GM19240 (cell line): ENCODE measurements around the gene APCDD1.

ENCODE experiments used
- DNase-seq: peaks from one replicate; pipeline ENCODE4 v3.0.0; 2011; ENCODE audit warnings: low spot score; ENCODE audit not compliant: insufficient read length

Gene APCDD1

GRCh38 chr18:10453806-10454680, at the start of gene APCDD1:
Gene APCDD1 (plus strand): TSS chr18:10454635. CDS start chr18:10454982, 347 bp downstream.
- DNase-seq, result no peak

- DNase-seq, result no peak
These were observed 49.4 kb upstream of the APCDD1 start for GRCh38 chr18:10405014-10405493.

GRCh38 chr18:10405816-10406663, 48.4 kb upstream of the APCDD1 start:
- DNase-seq, result no peak

GRCh38 chr18:10408131-10408530, 46.3 kb upstream of the APCDD1 start:
- no peak for DNase-seq

GRCh38 chr18:10409041-10409440, 45.4 kb upstream of the APCDD1 start:
- DNase-seq, result no peak

- DNase-seq, result no peak
These were observed 43.7 kb upstream of the APCDD1 start for GRCh38 chr18:10410472-10411308.

- DNase-seq, result no peak
These were observed 41.5 kb upstream of the APCDD1 start for GRCh38 chr18:10412933-10413332.

- no peak for DNase-seq
These were observed 40.7 kb upstream of the APCDD1 start for GRCh38 chr18:10413722-10414121.

GRCh38 chr18:10414293-10414842, 40.1 kb upstream of the APCDD1 start:
- no peak for DNase-seq

GRCh38 chr18:10416065-10416464, 38.4 kb upstream of the APCDD1 start:
- no peak for DNase-seq

- DNase-seq, result no peak
These were observed 37.2 kb upstream of the APCDD1 start for GRCh38 chr18:10417191-10417590.

GRCh38 chr18:10417664-10418063, 36.8 kb upstream of the APCDD1 start:
- no peak for DNase-seq

- DNase-seq, result no peak
These were observed 35.6 kb upstream of the APCDD1 start for GRCh38 chr18:10418836-10419235.

GRCh38 chr18:10419420-10420103, 34.9 kb upstream of the APCDD1 start:
- DNase-seq, result no peak

GRCh38 chr18:10420561-10421352, 33.7 kb upstream of the APCDD1 start:
- DNase-seq, result no peak

- no peak for DNase-seq
These were observed 32.6 kb upstream of the APCDD1 start for GRCh38 chr18:10421859-10422258.

- DNase-seq, result no peak
These were observed 31.7 kb upstream of the APCDD1 start for GRCh38 chr18:10422731-10423130.

- DNase-seq, result no peak
These were observed 29.7 kb upstream of the APCDD1 start for GRCh38 chr18:10424585-10425307.

GRCh38 chr18:10430677-10431076, 23.8 kb upstream of the APCDD1 start:
- no peak for DNase-seq
